Measurements from ENCODE around the gene RPL22.

GRCh38 chr1:6248161-6248776 is 48.9 kb upstream of the RPL22 start:
- no peak for TF ChIP-seq CTCF (IDR thresholded peaks at IDR 0.05)
- TF ChIP-seq POLR2AphosphoS5 (IDR thresholded peaks at IDR 0.05; ENCODE audit: low read depth, low read length), result no peak

Data from Panc1 (cell line).